Brain microvascular endothelial cell (primary cell): ENCODE data around the gene ZBTB16.

Source experiments
- DNase-seq: peaks from one replicate; pipeline ENCODE4 v3.0.0-alpha.2; 2020
- H3K27ac ChIP-seq: fragments of 250-450 bp; sonication (Bioruptor Pico); 2 replicates; pipeline ENCODE4 v1.5.1; 2020; ENCODE audit warnings: mild to moderate bottlenecking, moderate library complexity
- H3K27me3 ChIP-seq: fragments of 250-450 bp; sonication (Bioruptor Pico); replicated peaks from 2 replicates; pipeline ENCODE4 v1.5.1; 2020; ENCODE audit warnings: mild to moderate bottlenecking
- H3K36me3 ChIP-seq: fragments of 250-450 bp; sonication (Bioruptor Pico); replicated peaks from 2 replicates; pipeline ENCODE4 v1.5.1; 2020; ENCODE audit warnings: mild to moderate bottlenecking
- H3K4me3 ChIP-seq: 2 replicates; pipeline ENCODE4 v1.5.1; 2011; ENCODE audit warnings: low read depth, mild to moderate bottlenecking, control low read depth, low read length, moderate library complexity
- CTCF ChIP-seq: IDR thresholded peaks from 2 replicates; pipeline ENCODE4 v1.5.1; 2011; ENCODE audit warnings: low read depth, mild to moderate bottlenecking, moderate library complexity, low read length, control low read depth, inconsistent platforms; ENCODE audit errors: missing control alignments
- in situ Hi-C: cut with HindIII; loops from 2 replicates; pipeline ENCODE4 v1.10.0; 2017; ENCODE audit warnings: low sequenced_read_pairs, low pct_ligation_motif_present

The ZBTB16 gene

GRCh38 chr11:114289779-114290178 lies 230.3 kb downstream of the ZBTB16 start:
- in situ Hi-C loops = no loop called here
- H3K27ac ChIP-seq = peak overlapping the region; percentile 96
- no peaks in the 10 kb centered on the region for H3K36me3 ChIP-seq
- no peak overlapping the region for H3K4me3 ChIP-seq
- H3K27me3 ChIP-seq = no peaks in the 10 kb centered on the region
- DNase-seq = no peak
- TF ChIP-seq CTCF = no peak

GRCh38 chr11:114290503-114291235 lies 231.2 kb downstream of the ZBTB16 start:
- no peak for TF ChIP-seq CTCF
- in situ Hi-C loops = no loop called here
- Histone ChIP-seq H3K36me3 (no peaks in the 10 kb centered on the region), H3K27ac (peak overlapping the region; percentile 96), H3K4me3 (no peak overlapping the region), H3K27me3 (no peaks in the 10 kb centered on the region)
- DNase-seq = no peak

GRCh38 chr11:114291381-114291780 lies 231.9 kb downstream of the ZBTB16 start:
- Histone ChIP-seq H3K4me3 (no peak overlapping the region), H3K27me3 (no peaks in the 10 kb centered on the region), H3K36me3 (no peaks in the 10 kb centered on the region), H3K27ac (peak overlapping the region; percentile 96)
- peak; percentile 67 for DNase-seq
- in situ Hi-C loops = no loop called here
- TF ChIP-seq CTCF = no peak

GRCh38 chr11:114291842-114292680 lies 232.6 kb downstream of the ZBTB16 start:
- no peaks in the 10 kb centered on the region for H3K36me3 ChIP-seq
- in situ Hi-C loops = no loop called here
- no peak for TF ChIP-seq CTCF
- no peaks in the 10 kb centered on the region for H3K27me3 ChIP-seq
- H3K4me3 ChIP-seq = no peak overlapping the region
- DNase-seq = peak; percentile 83
- H3K27ac ChIP-seq = peak overlapping the region; percentile 96

GRCh38 chr11:114293201-114293711 lies 233.7 kb downstream of the ZBTB16 start:
- peaks cover 4% of the 10 kb centered on the region for H3K36me3 ChIP-seq
- peak overlapping the region; percentile 96 for H3K27ac ChIP-seq
- H3K27me3 ChIP-seq = no peaks in the 10 kb centered on the region
- DNase-seq = no peak
- no peak overlapping the region for H3K4me3 ChIP-seq
- no peak for TF ChIP-seq CTCF
- in situ Hi-C loops = no loop called here
